Measurements from ENCODE around the gene PNMA6A. TPM values are rescaled to one million over a fixed set of nuclear protein-coding genes. Genes with fewer than 3 reads are reported as not detected.

Gene PNMA6A
- total RNA-seq, 4 donors from 2014 or later, result 2.3 to 4.9 (median 4.4) TPM

DNA sequence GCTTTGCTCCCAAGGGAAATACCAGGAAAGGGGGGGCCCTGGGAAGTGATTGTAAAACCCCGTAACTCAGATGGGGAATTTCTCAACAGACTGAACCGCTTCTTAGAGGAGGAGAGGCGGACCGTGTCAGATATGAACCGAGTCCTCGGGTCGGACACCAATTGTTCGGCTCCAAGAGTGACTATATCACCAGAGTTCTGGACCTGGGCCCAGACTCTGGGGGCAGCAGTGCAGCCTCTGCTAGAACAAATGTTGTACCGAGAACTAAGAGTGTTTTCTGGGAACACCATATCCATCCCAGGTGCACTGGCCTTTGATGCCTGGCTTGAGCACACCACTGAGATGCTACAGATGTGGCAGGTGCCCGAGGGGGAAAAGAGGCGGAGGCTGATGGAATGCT, 15.0 kb upstream of the PNMA6A start:
- H3K4me1 ChIP-seq, result no peaks in the 10 kb centered on the region
- no peaks in the 10 kb centered on the region for H3K9me3 ChIP-seq
- no peaks in the 10 kb centered on the region for H3K36me3 ChIP-seq
- H3K27ac ChIP-seq, result no peak overlapping the region
- H3K27me3 ChIP-seq, result no peaks in the 10 kb centered on the region
- 32 to 40% methylated on average over 8 to 11 of the region's 11 CpGs for WGBS, 2 donors
- no peak overlapping the region for H3K4me3 ChIP-seq (replicated peaks in 1 of 3)
- intact Hi-C loops (cut with DNase I), result no loop called here
- DNase-seq, result peak; percentile 24 to 43
- TF ChIP-seq, protein P1, sequence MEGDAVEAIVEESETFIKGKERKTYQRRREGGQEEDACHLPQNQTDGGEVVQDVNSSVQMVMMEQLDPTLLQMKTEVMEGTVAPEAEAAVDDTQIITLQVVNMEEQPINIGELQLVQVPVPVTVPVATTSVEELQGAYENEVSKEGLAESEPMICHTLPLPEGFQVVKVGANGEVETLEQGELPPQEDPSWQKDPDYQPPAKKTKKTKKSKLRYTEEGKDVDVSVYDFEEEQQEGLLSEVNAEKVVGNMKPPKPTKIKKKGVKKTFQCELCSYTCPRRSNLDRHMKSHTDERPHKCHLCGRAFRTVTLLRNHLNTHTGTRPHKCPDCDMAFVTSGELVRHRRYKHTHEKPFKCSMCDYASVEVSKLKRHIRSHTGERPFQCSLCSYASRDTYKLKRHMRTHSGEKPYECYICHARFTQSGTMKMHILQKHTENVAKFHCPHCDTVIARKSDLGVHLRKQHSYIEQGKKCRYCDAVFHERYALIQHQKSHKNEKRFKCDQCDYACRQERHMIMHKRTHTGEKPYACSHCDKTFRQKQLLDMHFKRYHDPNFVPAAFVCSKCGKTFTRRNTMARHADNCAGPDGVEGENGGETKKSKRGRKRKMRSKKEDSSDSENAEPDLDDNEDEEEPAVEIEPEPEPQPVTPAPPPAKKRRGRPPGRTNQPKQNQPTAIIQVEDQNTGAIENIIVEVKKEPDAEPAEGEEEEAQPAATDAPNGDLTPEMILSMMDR (IDR thresholded peaks at IDR 0.05), result no peak
- TF ChIP-seq POLR2A (IDR thresholded peaks at IDR 0.05), result no peak

DNA sequence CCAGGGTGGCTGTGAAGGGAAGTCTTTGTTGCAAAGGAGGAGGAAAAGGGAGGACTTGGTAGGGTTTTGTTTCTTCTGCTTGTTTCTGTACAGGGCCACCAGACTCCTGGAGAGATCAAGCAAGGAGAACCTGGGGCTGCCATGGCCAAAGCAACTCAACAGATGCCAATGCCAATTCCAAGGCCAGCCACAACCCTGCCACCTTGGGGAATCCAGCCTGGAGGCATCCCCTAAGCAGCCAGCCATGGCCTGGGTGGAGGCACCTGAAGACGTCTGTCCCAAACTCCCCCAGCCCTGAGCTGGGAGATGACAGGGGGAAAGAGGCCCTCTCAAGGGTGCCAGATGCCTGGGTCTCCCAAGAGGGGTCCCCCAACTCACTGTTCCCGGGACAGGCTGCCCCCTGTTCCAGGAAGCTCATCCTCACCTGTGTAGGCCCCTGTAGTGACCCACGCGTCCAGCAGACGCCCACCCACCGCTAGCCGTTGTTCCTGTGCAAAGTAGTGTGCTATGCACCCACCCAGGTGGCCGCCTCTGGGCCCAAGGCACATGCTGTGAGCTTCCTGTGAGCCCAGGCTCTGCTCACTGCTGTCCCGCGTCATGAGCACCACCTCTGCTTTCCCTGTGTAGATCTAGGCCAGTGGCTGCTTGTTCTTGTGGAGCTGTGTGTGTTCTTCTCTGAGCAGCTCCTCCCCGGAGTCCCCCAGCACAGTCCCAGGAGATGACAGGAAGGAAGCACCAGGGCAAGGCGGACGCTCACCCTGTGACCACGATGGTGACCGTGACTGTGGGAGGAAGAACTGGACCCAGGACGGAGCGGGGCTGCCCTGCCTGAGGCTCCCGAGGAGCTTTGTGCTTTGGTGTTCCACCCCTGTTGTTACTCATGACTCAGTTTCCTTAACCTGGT, 12.8 kb upstream of the PNMA6A start:
- Histone ChIP-seq H3K4me1 (no peaks in the 10 kb centered on the region), H3K36me3 (no peaks in the 10 kb centered on the region), H3K27ac (no peak overlapping the region), H3K27me3 (no peaks in the 10 kb centered on the region), H3K9me3 (no peaks in the 10 kb centered on the region), H3K4me3 (replicated peaks in 1 of 3) (no peak overlapping the region)
- 82 to 96% methylated on average over 4 to 17 of the region's 18 CpGs for WGBS, 2 donors
- TF ChIP-seq, protein P1 (IDR thresholded peaks at IDR 0.05), result no peak
- TF ChIP-seq POLR2A (IDR thresholded peaks at IDR 0.05), result no peak
- intact Hi-C loops (cut with DNase I), result no loop called here
- DNase-seq, result no peak

DNA sequence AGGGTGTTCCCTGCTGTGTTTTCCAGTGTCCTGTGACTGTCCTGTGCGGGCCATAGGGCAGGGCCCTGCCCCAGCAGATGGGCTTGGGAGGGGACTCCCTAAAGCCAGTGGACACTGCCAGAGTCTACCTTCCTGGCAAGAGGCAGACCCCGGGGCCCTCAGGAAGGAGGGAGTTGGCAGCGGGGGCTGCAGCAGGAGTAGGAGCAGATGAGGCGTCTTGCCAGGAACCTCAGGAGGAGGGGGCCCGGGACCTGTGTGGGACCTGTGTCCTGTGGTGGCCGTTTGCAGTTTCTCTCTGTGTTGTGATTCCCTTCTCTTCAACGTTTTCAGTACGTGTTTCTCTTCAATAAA, 12.2 kb upstream of the PNMA6A start:
- intact Hi-C loops (cut with DNase I), result no loop called here
- H3K27me3 ChIP-seq, result no peaks in the 10 kb centered on the region
- no peaks in the 10 kb centered on the region for H3K36me3 ChIP-seq
- no peak overlapping the region for H3K27ac ChIP-seq
- TF ChIP-seq, protein P1 (IDR thresholded peaks at IDR 0.05), result no peak
- TF ChIP-seq POLR2A (IDR thresholded peaks at IDR 0.05), result no peak
- no peaks in the 10 kb centered on the region for H3K4me1 ChIP-seq
- H3K9me3 ChIP-seq, result no peaks in the 10 kb centered on the region
- DNase-seq, result no peak
- WGBS, 2 donors, result 69 to 80% methylated on average over 1 to 7 of the region's 8 CpGs
- no peak overlapping the region for H3K4me3 ChIP-seq (replicated peaks in 1 of 3)

DNA sequence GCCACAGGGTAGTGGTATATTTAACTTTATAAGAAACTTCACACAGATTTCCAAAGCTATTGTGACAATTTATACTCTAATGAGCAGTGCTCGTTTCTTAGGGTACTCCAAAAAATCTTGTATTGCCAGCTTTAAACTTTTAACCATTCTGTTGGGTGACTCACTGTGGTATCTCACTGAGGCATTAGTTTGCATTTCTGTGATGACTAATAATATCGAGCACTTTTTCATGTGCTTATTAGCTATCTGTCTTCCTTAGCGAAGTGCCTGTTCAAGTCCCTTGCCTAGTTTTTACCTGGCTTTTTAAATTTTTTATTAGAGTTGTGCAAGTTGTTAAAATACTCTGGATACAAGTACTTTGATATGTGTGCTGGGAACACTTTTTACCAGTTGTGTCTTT, 10.5 kb upstream of the PNMA6A start:
- intact Hi-C loops (cut with DNase I), result no loop called here
- WGBS, 2 donors, result 41 to 43% methylated on average over 3 of the region's 3 CpGs
- H3K27me3 ChIP-seq, result no peaks in the 10 kb centered on the region
- no peak for TF ChIP-seq POLR2A (IDR thresholded peaks at IDR 0.05)
- TF ChIP-seq, protein P1 (IDR thresholded peaks at IDR 0.05), result no peak
- H3K4me1 ChIP-seq, result no peaks in the 10 kb centered on the region
- no peak overlapping the region for H3K4me3 ChIP-seq (replicated peaks in 1 of 3)
- H3K9me3 ChIP-seq, result no peaks in the 10 kb centered on the region
- no peaks in the 10 kb centered on the region for H3K36me3 ChIP-seq
- no peak overlapping the region for H3K27ac ChIP-seq
- no peak for DNase-seq

DNA sequence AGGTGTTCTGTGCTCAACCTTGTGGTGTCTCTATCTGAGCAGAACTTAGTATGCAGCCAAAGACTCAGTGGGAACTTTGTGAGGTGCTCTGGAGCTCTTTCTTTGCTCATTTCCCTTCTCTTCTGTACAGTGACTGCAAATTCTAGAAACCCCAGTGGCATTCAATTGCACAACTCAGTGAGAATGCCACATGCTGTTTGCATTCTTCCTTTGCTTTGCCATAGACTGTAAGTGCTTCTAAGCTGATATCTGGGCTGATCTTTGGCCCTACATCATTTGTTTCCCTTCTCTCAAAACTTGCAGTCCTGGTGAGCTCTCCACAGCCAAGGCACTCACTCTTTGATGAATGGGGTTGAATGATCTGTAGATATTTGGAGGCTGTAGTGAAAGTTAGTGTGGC, 8.9 kb upstream of the PNMA6A start:
- intact Hi-C loops (cut with DNase I), result no loop called here
- H3K4me3 ChIP-seq (replicated peaks in 1 of 3), result no peak overlapping the region
- no peaks in the 10 kb centered on the region for H3K4me1 ChIP-seq
- H3K27me3 ChIP-seq, result no peaks in the 10 kb centered on the region
- H3K36me3 ChIP-seq, result no peaks in the 10 kb centered on the region
- no peak overlapping the region for H3K27ac ChIP-seq
- no peaks in the 10 kb centered on the region for H3K9me3 ChIP-seq
- no peak for DNase-seq
- no peak for TF ChIP-seq POLR2A (IDR thresholded peaks at IDR 0.05)
- TF ChIP-seq, protein P1 (IDR thresholded peaks at IDR 0.05), result no peak
